ENCODE measurements around the gene UGCG.

Gene UGCG

DNA sequence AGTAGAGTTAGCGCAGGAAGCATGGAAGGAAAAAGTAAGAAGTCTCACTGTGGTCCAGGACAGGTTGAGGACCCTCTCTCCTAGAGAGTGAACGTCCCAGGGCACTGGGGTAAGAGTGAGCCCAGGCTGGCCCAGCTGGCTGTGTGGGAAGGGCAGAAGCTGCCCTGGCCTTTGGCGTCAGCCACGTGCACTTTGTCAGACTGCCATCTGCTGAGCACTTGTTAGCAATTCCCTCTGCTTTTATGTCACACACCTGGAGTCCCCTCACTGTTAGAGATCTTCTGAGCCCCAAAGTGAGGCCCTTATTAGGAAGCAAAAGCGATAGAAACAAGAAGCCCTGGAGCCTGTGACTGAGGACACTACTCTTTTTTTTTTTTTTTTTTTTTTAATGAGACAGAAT, 79.1 kb downstream of the UGCG start:
- Mint-ChIP-seq H3K9me3 (no peaks in the 10 kb centered on the region), H3K27ac (no peak overlapping the region), H3K36me3 (ENCODE audit: low read depth) (no peaks in the 10 kb centered on the region), H3K4me1 (ENCODE audit: low read depth) (no peaks in the 10 kb centered on the region), H3K4me3 (no peak overlapping the region), H3K27me3 (ENCODE audit: low read depth) (peaks cover 9% of the 10 kb centered on the region)
- no peak for DNase-seq (ENCODE audit: low spot score)

GRCh38 chr9:111978616-111979015, 82.0 kb downstream of the UGCG start:
- H3K4me3 Mint-ChIP-seq: no peak overlapping the region
- no peaks in the 10 kb centered on the region for H3K36me3 Mint-ChIP-seq (ENCODE audit: low read depth)
- peaks cover 4% of the 10 kb centered on the region for H3K4me1 Mint-ChIP-seq (ENCODE audit: low read depth)
- no peaks in the 10 kb centered on the region for H3K9me3 Mint-ChIP-seq
- peaks cover 15% of the 10 kb centered on the region for H3K27me3 Mint-ChIP-seq (ENCODE audit: low read depth)
- DNase-seq (ENCODE audit: low spot score): no peak
- no peak overlapping the region for H3K27ac Mint-ChIP-seq

DNA sequence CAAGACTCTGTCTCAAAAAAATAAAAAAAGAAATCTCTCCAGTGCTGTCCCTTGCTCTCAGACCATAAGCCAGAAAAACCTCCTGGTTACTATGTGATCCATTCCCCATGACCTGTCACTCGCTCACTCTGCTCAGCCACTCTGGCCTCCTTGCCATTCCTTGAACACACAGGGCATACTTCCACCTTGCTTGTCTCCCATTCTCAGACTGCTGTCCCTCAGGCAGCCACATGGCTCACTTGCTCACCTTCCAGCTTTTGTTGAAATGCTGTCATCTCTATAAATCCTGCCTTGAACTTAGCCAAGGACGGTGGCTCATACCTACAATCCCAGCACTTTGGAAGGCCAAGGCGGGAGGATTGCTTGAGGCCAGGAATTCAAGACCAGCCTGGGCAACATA, 82.9 kb downstream of the UGCG start:
- DNase-seq (ENCODE audit: low spot score): no peak
- peaks cover 15% of the 10 kb centered on the region for H3K27me3 Mint-ChIP-seq (ENCODE audit: low read depth)
- H3K27ac Mint-ChIP-seq: no peak overlapping the region
- no peaks in the 10 kb centered on the region for H3K36me3 Mint-ChIP-seq (ENCODE audit: low read depth)
- no peaks in the 10 kb centered on the region for H3K9me3 Mint-ChIP-seq
- H3K4me3 Mint-ChIP-seq: no peak overlapping the region
- H3K4me1 Mint-ChIP-seq (ENCODE audit: low read depth): peaks cover 9% of the 10 kb centered on the region

DNA sequence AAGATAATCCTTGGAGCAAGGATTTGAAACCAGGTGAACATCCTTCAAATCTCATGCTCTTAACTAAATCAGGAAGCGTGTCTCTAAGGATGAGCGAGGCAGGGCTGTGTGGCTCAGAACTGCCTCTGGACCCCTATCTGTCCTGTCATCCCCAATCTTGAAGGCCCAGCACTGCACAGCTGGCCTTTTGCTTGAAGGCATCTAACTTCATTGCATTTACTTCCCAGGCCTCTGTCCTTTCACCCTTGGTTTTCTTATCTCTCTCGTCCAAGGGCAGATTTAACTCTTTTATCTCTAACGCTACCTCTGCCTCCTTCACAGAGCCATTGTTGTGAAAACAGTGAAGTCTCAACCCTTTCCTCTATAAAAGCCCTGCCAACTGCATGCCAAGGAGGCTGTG, 83.8 kb downstream of the UGCG start:
- H3K9me3 Mint-ChIP-seq: no peaks in the 10 kb centered on the region
- H3K4me3 Mint-ChIP-seq: no peak overlapping the region
- H3K27ac Mint-ChIP-seq: no peak overlapping the region
- H3K27me3 Mint-ChIP-seq (ENCODE audit: low read depth): peaks cover 15% of the 10 kb centered on the region
- DNase-seq (ENCODE audit: low spot score): no peak
- no peaks in the 10 kb centered on the region for H3K36me3 Mint-ChIP-seq (ENCODE audit: low read depth)
- H3K4me1 Mint-ChIP-seq (ENCODE audit: low read depth): peaks cover 13% of the 10 kb centered on the region

GRCh38 chr9:111983484-111983908, 86.9 kb downstream of the UGCG start:
- H3K27me3 Mint-ChIP-seq (ENCODE audit: low read depth): peaks cover 18% of the 10 kb centered on the region
- H3K27ac Mint-ChIP-seq: no peak overlapping the region
- H3K36me3 Mint-ChIP-seq (ENCODE audit: low read depth): no peaks in the 10 kb centered on the region
- peaks cover 18% of the 10 kb centered on the region for H3K4me1 Mint-ChIP-seq (ENCODE audit: low read depth)
- no peak overlapping the region for H3K4me3 Mint-ChIP-seq
- DNase-seq (ENCODE audit: low spot score): no peak
- H3K9me3 Mint-ChIP-seq: no peaks in the 10 kb centered on the region

- H3K4me3 Mint-ChIP-seq: no peak overlapping the region
- no peak overlapping the region for H3K27ac Mint-ChIP-seq
- no peaks in the 10 kb centered on the region for H3K36me3 Mint-ChIP-seq (ENCODE audit: low read depth)
- peaks cover 18% of the 10 kb centered on the region for H3K27me3 Mint-ChIP-seq (ENCODE audit: low read depth)
- DNase-seq (ENCODE audit: low spot score): no peak
- H3K9me3 Mint-ChIP-seq: no peaks in the 10 kb centered on the region
- H3K4me1 Mint-ChIP-seq (ENCODE audit: low read depth): peaks cover 18% of the 10 kb centered on the region
These were observed 87.6 kb downstream of the UGCG start for GRCh38 chr9:111984086-111984802.
